Measurements from ENCODE around the gene LDLRAP1. TPM values are rescaled to one million over a fixed set of nuclear protein-coding genes. Genes with fewer than 3 reads are reported as not detected.

The LDLRAP1 gene
- total RNA-seq, 1 donor from 2014 or later = 8.0 TPM

DNA sequence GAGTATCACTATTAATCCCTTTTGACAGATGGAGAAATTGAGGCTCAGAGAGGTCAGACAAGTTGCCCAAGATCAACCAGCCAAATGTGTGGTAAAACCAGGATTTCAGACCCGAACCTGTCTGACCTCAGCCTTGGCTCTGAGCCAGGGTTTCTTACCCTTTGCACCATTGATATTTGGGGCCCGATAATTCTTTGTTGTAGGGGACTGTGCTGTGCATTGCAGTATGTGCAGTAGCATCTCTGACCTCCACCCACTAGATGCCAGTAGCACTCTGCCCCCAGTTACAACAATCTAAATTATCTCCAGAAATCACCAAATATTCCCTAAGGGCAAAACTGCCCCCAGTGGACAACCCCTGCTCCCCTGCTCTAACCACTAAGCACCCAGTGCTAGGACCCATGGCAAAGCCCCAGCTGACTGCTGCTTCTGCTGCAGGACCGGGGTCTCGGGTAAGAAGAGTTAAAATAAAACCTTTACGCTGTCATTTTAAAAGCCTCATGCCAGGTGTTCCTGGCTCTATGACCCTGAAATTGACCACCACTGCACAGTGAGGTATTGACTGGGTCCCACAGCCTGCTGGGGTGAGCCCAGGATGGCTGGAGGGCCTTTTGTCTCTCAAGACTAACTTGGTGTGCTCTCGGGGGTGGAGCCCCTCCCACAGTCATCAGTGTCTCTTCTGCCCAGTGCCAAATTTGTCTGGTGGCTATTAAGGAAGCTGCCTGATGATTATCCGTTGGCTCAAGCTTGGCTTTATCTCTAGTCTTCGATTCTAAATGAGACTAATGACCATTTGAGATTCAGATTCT is 67.6 kb downstream of the LDLRAP1 start:
- H3K27ac ChIP-seq (ENCODE audit: low read depth, low read length) = no peak overlapping the region
- Mint-ChIP-seq H3K27ac (ENCODE audit: unreplicated experiment) (no peak overlapping the region), H3K4me1 (ENCODE audit: low read depth, unreplicated experiment) (no peaks in the 10 kb centered on the region), H3K36me3 (ENCODE audit: low read depth, unreplicated experiment) (peaks cover 2% of the 10 kb centered on the region), H3K9me3 (ENCODE audit: unreplicated experiment) (no peaks in the 10 kb centered on the region), H3K4me3 (ENCODE audit: unreplicated experiment) (no peak overlapping the region), H3K27me3 (ENCODE audit: low read depth, unreplicated experiment) (peaks cover 76% of the 10 kb centered on the region)
- no peak overlapping the region for H2AFZ ChIP-seq (ENCODE audit: low read depth, low read length)
- H3K36me3 ChIP-seq (ENCODE audit: insufficient read depth, low read length) = no peaks in the 10 kb centered on the region
- no peaks in the 10 kb centered on the region for H3K79me2 ChIP-seq (ENCODE audit: insufficient read depth, low read length)
- DNase-seq (ENCODE audit: low read depth) = no peak
- H3K4me3 ChIP-seq (ENCODE audit: insufficient read depth, low read depth, low read length) = no peak overlapping the region
- H3K9ac ChIP-seq (ENCODE audit: low read length) = no peak overlapping the region
- no peak for FAIRE-seq
- peaks cover 3% of the 10 kb centered on the region for H3K4me1 ChIP-seq (ENCODE audit: insufficient read depth, low read length)
- TF ChIP-seq, protein P1, sequence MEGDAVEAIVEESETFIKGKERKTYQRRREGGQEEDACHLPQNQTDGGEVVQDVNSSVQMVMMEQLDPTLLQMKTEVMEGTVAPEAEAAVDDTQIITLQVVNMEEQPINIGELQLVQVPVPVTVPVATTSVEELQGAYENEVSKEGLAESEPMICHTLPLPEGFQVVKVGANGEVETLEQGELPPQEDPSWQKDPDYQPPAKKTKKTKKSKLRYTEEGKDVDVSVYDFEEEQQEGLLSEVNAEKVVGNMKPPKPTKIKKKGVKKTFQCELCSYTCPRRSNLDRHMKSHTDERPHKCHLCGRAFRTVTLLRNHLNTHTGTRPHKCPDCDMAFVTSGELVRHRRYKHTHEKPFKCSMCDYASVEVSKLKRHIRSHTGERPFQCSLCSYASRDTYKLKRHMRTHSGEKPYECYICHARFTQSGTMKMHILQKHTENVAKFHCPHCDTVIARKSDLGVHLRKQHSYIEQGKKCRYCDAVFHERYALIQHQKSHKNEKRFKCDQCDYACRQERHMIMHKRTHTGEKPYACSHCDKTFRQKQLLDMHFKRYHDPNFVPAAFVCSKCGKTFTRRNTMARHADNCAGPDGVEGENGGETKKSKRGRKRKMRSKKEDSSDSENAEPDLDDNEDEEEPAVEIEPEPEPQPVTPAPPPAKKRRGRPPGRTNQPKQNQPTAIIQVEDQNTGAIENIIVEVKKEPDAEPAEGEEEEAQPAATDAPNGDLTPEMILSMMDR (IDR thresholded peaks at IDR 0.05; ENCODE audit: insufficient read depth, low read depth, low read length) = peak; percentile 20
- no peak for TF ChIP-seq EZH2 (IDR thresholded peaks at IDR 0.05; ENCODE audit: insufficient read depth, low read length)
- peaks cover 5% of the 10 kb centered on the region for H4K20me1 ChIP-seq (ENCODE audit: insufficient read depth, low read length)
- H3K27me3 ChIP-seq (ENCODE audit: insufficient read depth, low read length) = peaks cover 54% of the 10 kb centered on the region
- H3K9me3 ChIP-seq (ENCODE audit: insufficient read depth, low read depth, low read length) = no peaks in the 10 kb centered on the region
- no peak overlapping the region for H3K4me2 ChIP-seq (ENCODE audit: low read length)

DNA sequence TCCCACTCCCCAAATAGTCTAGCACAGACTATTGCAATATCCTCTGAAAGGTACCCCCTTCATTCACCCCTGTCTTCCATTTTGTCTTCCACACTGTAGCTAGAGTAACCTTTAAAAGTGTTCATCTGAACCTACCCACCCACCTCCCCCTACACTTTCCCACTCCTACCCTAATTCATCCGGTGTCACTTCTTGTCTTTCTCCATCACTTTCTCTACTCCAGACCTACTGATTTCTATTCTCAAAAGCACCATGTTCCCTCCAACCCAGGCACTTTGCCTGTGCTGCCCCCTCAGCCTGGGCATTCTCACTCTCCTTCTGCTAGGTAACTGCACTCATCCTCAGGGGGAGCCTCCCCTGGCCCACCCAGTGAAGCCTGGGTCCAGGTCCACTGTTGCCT is 68.4 kb downstream of the LDLRAP1 start:
- H4K20me1 ChIP-seq (ENCODE audit: insufficient read depth, low read length) = peaks cover 5% of the 10 kb centered on the region
- Mint-ChIP-seq H3K9me3 (ENCODE audit: unreplicated experiment) (no peaks in the 10 kb centered on the region), H3K4me3 (ENCODE audit: unreplicated experiment) (no peak overlapping the region), H3K4me1 (ENCODE audit: low read depth, unreplicated experiment) (no peaks in the 10 kb centered on the region), H3K27me3 (ENCODE audit: low read depth, unreplicated experiment) (peaks cover 70% of the 10 kb centered on the region), H3K36me3 (ENCODE audit: low read depth, unreplicated experiment) (peaks cover 2% of the 10 kb centered on the region), H3K27ac (ENCODE audit: unreplicated experiment) (no peak overlapping the region)
- DNase-seq (ENCODE audit: low read depth) (no peak), FAIRE-seq (no peak)
- no peak overlapping the region for H3K27ac ChIP-seq (ENCODE audit: low read depth, low read length)
- no peak overlapping the region for H3K4me2 ChIP-seq (ENCODE audit: low read length)
- H3K9ac ChIP-seq (ENCODE audit: low read length) = no peak overlapping the region
- H2AFZ ChIP-seq (ENCODE audit: low read depth, low read length) = no peak overlapping the region
- H3K79me2 ChIP-seq (ENCODE audit: insufficient read depth, low read length) = no peaks in the 10 kb centered on the region
- H3K4me1 ChIP-seq (ENCODE audit: insufficient read depth, low read length) = peaks cover 3% of the 10 kb centered on the region
- no peaks in the 10 kb centered on the region for H3K9me3 ChIP-seq (ENCODE audit: insufficient read depth, low read depth, low read length)
- no peak overlapping the region for H3K4me3 ChIP-seq (ENCODE audit: insufficient read depth, low read depth, low read length)
- TF ChIP-seq EZH2 (IDR thresholded peaks at IDR 0.05; ENCODE audit: insufficient read depth, low read length) = no peak
- TF ChIP-seq, protein P1 (IDR thresholded peaks at IDR 0.05; ENCODE audit: insufficient read depth, low read depth, low read length) = no peak
- H3K27me3 ChIP-seq (ENCODE audit: insufficient read depth, low read length) = peaks cover 48% of the 10 kb centered on the region
- H3K36me3 ChIP-seq (ENCODE audit: insufficient read depth, low read length) = no peaks in the 10 kb centered on the region

DNA sequence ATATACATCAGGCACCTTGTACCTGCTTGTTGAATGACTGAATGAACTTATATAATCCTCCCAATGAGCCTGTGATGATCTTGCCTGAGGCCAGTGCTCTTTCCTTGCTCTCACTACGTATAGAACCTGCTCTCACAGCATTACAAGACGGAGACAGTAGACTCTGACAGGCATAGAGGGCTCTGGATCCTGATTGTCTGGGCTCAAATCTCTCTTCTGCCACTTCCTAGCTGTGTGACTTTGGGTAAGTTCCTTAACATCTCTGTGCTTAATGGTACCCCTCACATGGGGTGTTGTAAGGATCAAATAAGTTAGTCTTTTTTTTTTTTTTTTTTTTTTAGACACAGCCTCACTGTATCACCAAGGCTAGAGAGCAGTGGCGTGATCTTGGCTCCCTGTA is 69.0 kb downstream of the LDLRAP1 start:
- no peaks in the 10 kb centered on the region for H3K79me2 ChIP-seq (ENCODE audit: insufficient read depth, low read length)
- no peak overlapping the region for H3K27ac Mint-ChIP-seq (ENCODE audit: unreplicated experiment)
- peaks cover 5% of the 10 kb centered on the region for H4K20me1 ChIP-seq (ENCODE audit: insufficient read depth, low read length)
- TF ChIP-seq, protein P1 (IDR thresholded peaks at IDR 0.05; ENCODE audit: insufficient read depth, low read depth, low read length) = no peak
- TF ChIP-seq EZH2 (IDR thresholded peaks at IDR 0.05; ENCODE audit: insufficient read depth, low read length) = no peak
- no peak overlapping the region for H2AFZ ChIP-seq (ENCODE audit: low read depth, low read length)
- no peaks in the 10 kb centered on the region for H3K4me1 Mint-ChIP-seq (ENCODE audit: low read depth, unreplicated experiment)
- H3K4me3 Mint-ChIP-seq (ENCODE audit: unreplicated experiment) = no peak overlapping the region
- H3K9me3 ChIP-seq (ENCODE audit: insufficient read depth, low read depth, low read length) = no peaks in the 10 kb centered on the region
- no peak overlapping the region for H3K4me3 ChIP-seq (ENCODE audit: insufficient read depth, low read depth, low read length)
- DNase-seq (ENCODE audit: low read depth) = no peak
- no peak overlapping the region for H3K4me2 ChIP-seq (ENCODE audit: low read length)
- peaks cover 48% of the 10 kb centered on the region for H3K27me3 ChIP-seq (ENCODE audit: insufficient read depth, low read length)
- peaks cover 65% of the 10 kb centered on the region for H3K27me3 Mint-ChIP-seq (ENCODE audit: low read depth, unreplicated experiment)
- peaks cover 3% of the 10 kb centered on the region for H3K4me1 ChIP-seq (ENCODE audit: insufficient read depth, low read length)
- no peak overlapping the region for H3K27ac ChIP-seq (ENCODE audit: low read depth, low read length)
- FAIRE-seq = no peak
- H3K36me3 ChIP-seq (ENCODE audit: insufficient read depth, low read length) = no peaks in the 10 kb centered on the region
- no peaks in the 10 kb centered on the region for H3K9me3 Mint-ChIP-seq (ENCODE audit: unreplicated experiment)
- H3K9ac ChIP-seq (ENCODE audit: low read length) = no peak overlapping the region
- peaks cover 2% of the 10 kb centered on the region for H3K36me3 Mint-ChIP-seq (ENCODE audit: low read depth, unreplicated experiment)

All from astrocyte (in vitro differentiated cells and primary cell).